MCF 10A (cell line): ENCODE measurements around the gene CDCP2. TPM values are rescaled to one million over a fixed set of nuclear protein-coding genes. Genes with fewer than 3 reads are reported as not detected.
A peak's percentile ranks its signal among the peaks of the same experiment; 100 is the strongest.

Experiments used
- BruUV-seq: library from RNA; stranded (reverse); fragments of 400-500 nt; replicated peaks from 2 replicates; lab custom pipeline; 2021; lab: Mats Ljungman, UMichigan
- CTCF ChIA-PET: fragments of 300-600 bp; sonication (Branson Sonifier 250); formaldehyde crosslinking; extraction: SDS; loops from one replicate; lab custom pipeline; 2021; ENCODE audit warnings: antibody characterized with exemption, inconsistent platforms; lab: Yijun Ruan, JAX
- POLR2A ChIA-PET: fragments of 300-600, 350-650 bp; sonication (Branson Sonifier 250); formaldehyde crosslinking; extraction: SDS; loops from one replicate; lab custom pipeline; 2020; ENCODE audit warnings: antibody characterized with exemption, inconsistent platforms; lab: Yijun Ruan, JAX
- DNase-seq: peaks from one replicate; pipeline ENCODE4 v3.0.0-alpha.2; 2018; ENCODE audit not compliant: unreplicated experiment
- H3K27ac Mint-ChIP-seq: one replicate; pipeline ENCODE4 v1.8.0; 2022; ENCODE audit warnings: mild to moderate bottlenecking, low read depth, mixed read lengths; ENCODE audit not compliant: unreplicated experiment
- H3K27me3 Mint-ChIP-seq: one replicate; pipeline ENCODE4 v1.8.0; 2022; ENCODE audit warnings: mixed read lengths; ENCODE audit not compliant: insufficient read depth, unreplicated experiment
- H3K36me3 Mint-ChIP-seq: one replicate; pipeline ENCODE4 v1.8.0; 2022; ENCODE audit warnings: mild to moderate bottlenecking, moderate library complexity, mixed read lengths; ENCODE audit not compliant: insufficient read depth, unreplicated experiment
- H3K4me1 Mint-ChIP-seq: one replicate; pipeline ENCODE4 v1.8.0; 2022; ENCODE audit warnings: mixed read lengths; ENCODE audit not compliant: insufficient read depth, unreplicated experiment
- H3K4me3 Mint-ChIP-seq: one replicate; pipeline ENCODE4 v1.8.0; 2022; ENCODE audit warnings: mild to moderate bottlenecking, moderate library complexity, mixed read lengths; ENCODE audit not compliant: unreplicated experiment
- H3K9me3 Mint-ChIP-seq: one replicate; pipeline ENCODE4 v1.8.0; 2022; ENCODE audit warnings: mixed read lengths; ENCODE audit not compliant: unreplicated experiment
- CTCF ChIP-seq: fragments of 200-600 bp; IDR thresholded peaks from one replicate; pipeline ENCODE4 v1.8.0; 2022; ENCODE audit warnings: antibody characterized with exemption, mild to moderate bottlenecking; ENCODE audit not compliant: unreplicated experiment
- intact Hi-C: fragments of 100-400 bp; cut with micrococcal nuclease; formaldehyde crosslinking; loops from 2 replicates; pipeline ENCODE4 v1.14.1; 2022
- total RNA-seq: library from RNA; stranded (reverse); gene quantifications from 2 replicates; pipeline ENCODE4 v1.2.3, GENCODE V29; 2022

The CDCP2 gene
- total RNA-seq, 1 experiment from 2014 or later: not detected

- intact Hi-C loops: no loop called here
- ChIA-PET CTCF (interaction anchor here (0.6 to 0.9 kb wide), 3 partner anchors 150 to 784 kb away, joined by 3 to 4 read pairs (median 4); no protein-coding TSS in a partner anchor), POLR2A (interaction anchor here (0.6 to 1.2 kb wide), 2 partner anchors 24 to 63 kb away, joined by 3 to 5 read pairs; no protein-coding TSS in a partner anchor)
- Mint-ChIP-seq H3K4me1 (no peaks in the 10 kb centered on the region), H3K36me3 (peaks cover 6% of the 10 kb centered on the region), H3K27ac (no peak overlapping the region), H3K9me3 (no peaks in the 10 kb centered on the region), H3K27me3 (no peaks in the 10 kb centered on the region), H3K4me3 (no peak overlapping the region)
- TF ChIP-seq CTCF: no peak
- DNase-seq: no peak
- BruUV-seq: no TSS peak
These were observed 15.2 kb downstream of the CDCP2 start for GRCh38 chr1:54137534-54138061.

- ChIA-PET CTCF (interaction anchor here (0.9 kb wide), 1 partner anchor 785 kb away, joined by 3 read pairs; no protein-coding TSS in a partner anchor), POLR2A (interaction anchor here (0.7 kb wide), 1 partner anchor 8 kb away, joined by 3 read pairs; no protein-coding TSS in a partner anchor)
- Mint-ChIP-seq H3K4me1 (no peaks in the 10 kb centered on the region), H3K4me3 (no peak overlapping the region), H3K36me3 (peaks cover 6% of the 10 kb centered on the region), H3K27ac (no peak overlapping the region), H3K27me3 (no peaks in the 10 kb centered on the region), H3K9me3 (no peaks in the 10 kb centered on the region)
- intact Hi-C loops: no loop called here
- DNase-seq: no peak
- no TSS peak for BruUV-seq
- TF ChIP-seq CTCF: no peak
These were observed 15.8 kb downstream of the CDCP2 start for GRCh38 chr1:54136963-54137533.

- CTCF ChIA-PET: interaction anchor here (0.6 to 0.9 kb wide), 2 partner anchors 250 to 785 kb away, joined by 3 to 5 read pairs; no protein-coding TSS in a partner anchor
- H3K36me3 Mint-ChIP-seq: peaks cover 6% of the 10 kb centered on the region
- H3K27ac Mint-ChIP-seq: peak overlapping the region; percentile 14
- no peak for DNase-seq
- POLR2A ChIA-PET: interaction anchor here (0.7 kb wide), 1 partner anchor 9 kb away, joined by 3 read pairs; no protein-coding TSS in a partner anchor
- H3K4me3 Mint-ChIP-seq: no peak overlapping the region
- intact Hi-C loops: no loop called here
- no TSS peak for BruUV-seq
- H3K9me3 Mint-ChIP-seq: no peaks in the 10 kb centered on the region
- no peak for TF ChIP-seq CTCF
- H3K27me3 Mint-ChIP-seq: peaks cover 6% of the 10 kb centered on the region
- H3K4me1 Mint-ChIP-seq: no peaks in the 10 kb centered on the region
These were observed 16.4 kb downstream of the CDCP2 start for GRCh38 chr1:54136269-54136896.

- intact Hi-C loops: no loop called here
- CTCF ChIA-PET: interaction anchor here (0.6 kb wide), 1 partner anchor 38 kb away, joined by 3 read pairs; no protein-coding TSS in a partner anchor
- Mint-ChIP-seq H3K4me3 (no peak overlapping the region), H3K27ac (no peak overlapping the region), H3K9me3 (no peaks in the 10 kb centered on the region), H3K27me3 (peaks cover 14% of the 10 kb centered on the region), H3K4me1 (no peaks in the 10 kb centered on the region), H3K36me3 (peaks cover 6% of the 10 kb centered on the region)
- no peak for TF ChIP-seq CTCF
- no TSS peak for BruUV-seq
- POLR2A ChIA-PET: no interaction called here
- no peak for DNase-seq
These were observed 17.2 kb downstream of the CDCP2 start for GRCh38 chr1:54135436-54136120.
